ENCODE results near the gene THRB.
A peak's percentile ranks its signal among the peaks of the same experiment; 100 is the strongest.
"Not testable (repeated sequence)": the region's sequence is repeated elsewhere in the genome, so short reads cannot be mapped to it uniquely, and the experiment has no call there.

Gene THRB

GRCh38 chr3:24400450-24400849 lies 94.2 kb downstream of the THRB start:
- DNase-seq: no peak

DNA sequence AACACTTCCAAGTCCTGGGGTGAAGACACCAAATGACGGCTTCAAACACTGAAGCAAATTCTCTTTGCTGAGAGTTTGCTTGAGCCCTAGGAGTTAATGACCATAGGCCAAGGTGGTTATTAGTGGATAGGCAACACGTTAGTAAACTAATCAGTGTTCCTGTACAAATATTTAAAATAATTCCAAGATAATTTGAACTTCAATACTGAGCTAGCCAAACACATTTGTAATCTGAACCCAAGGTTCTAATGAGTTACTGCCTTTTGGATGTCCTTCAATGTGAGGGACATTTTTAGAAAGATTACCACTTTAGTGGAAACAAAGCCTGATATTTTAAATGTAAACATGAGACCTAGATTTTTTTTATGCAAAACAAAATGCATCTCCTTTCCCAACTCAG lies 94.6 kb downstream of the THRB start:
- no peak for DNase-seq

DNA sequence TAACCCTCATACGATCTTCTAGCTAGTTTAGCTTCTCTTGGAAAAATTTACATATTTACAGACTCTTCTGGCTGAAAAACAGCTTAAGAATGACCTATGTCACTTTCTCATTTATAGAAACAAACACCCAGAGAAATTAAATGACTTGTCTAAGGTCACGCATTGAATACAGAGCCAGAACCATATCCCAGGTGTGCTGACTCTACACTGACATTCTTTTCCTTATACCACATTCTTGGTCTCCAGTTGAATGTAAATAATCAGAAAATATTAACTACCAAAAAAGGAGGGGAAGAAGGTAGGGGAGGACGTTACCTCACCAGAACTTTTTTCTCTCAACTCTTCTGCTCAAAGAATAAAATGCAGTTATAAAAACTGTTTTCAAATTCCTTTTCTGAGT lies 95.0 kb downstream of the THRB start:
- no peak for DNase-seq

- DNase-seq: not testable (repeated sequence)
Observed at GRCh38 chr3:24398712-24399111, 95.9 kb downstream of the THRB start.

GRCh38 chr3:24396338-24396737 lies 98.3 kb downstream of the THRB start:
- DNase-seq: no peak

DNA sequence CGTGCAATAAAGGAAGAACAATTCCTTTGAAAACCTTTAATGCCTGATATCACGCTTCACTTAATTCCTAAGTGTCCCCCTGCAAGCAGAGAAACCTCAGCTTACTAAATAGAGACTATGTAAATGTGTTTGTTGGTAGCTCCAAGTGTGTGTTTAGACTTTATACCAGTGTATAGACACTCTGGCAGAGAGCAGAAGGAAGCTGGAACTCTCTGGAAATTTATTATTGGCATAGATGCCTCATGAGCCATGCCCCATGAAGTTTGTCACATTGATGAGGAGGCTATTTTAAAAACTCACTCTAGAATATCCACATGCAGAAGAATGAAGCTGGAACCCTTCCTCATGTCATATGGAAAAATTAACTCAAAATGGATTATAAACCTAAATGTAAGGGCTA lies 99.9 kb downstream of the THRB start:
- DNase-seq: no peak

- DNase-seq: no peak
Observed at GRCh38 chr3:24393316-24393715, 101.3 kb downstream of the THRB start.

DNA sequence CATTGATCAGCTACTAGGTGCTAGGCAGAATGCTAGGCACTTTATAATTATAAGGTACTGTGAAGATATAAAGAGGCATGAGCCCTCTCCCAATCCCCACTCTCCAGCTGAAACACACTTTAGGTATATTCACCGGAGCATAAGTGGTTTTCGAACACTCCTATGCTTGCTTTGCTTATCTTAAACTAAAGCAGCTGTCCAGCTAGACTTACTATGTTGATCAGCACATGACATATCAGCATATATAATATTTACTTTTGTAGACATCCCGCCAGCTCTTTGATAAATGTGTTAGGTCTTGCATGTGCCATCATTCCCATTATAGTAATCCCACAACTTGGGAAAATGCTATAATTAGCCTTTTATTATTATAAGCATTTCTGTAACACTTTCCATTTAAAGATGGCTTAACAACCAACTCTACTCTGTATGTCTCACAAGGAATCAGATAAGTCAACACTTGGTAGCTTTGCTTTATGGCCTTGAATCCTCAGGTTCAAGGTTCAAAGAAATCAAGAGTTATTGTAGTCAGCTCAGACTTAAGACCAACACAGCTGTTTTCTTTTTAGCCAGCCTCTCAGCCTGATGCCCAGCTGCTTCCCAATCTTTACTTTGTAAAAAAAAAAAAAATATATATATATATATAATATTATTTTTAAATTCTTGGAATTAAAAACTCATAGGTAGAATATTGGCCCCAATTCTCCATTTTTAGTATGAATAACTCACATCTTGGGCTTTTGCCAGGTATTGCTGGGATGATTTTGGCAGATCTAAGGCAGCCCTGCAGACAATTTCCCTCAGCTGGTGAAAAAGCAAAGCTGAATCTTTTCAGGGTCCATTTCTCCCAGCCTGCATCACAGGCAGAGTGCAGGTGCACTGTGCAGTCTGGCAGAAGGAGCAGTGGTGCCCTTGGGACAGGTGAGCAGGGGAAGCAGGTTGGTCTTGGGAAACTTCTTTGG lies 104.2 kb downstream of the THRB start:
- DNase-seq: no peak

GRCh38 chr3:24389108-24390090 lies 105.3 kb downstream of the THRB start:
- peak; percentile 21 for DNase-seq

- no peak for DNase-seq
Observed at GRCh38 chr3:24388611-24389010, 106.0 kb downstream of the THRB start.

GRCh38 chr3:24388159-24388558 lies 106.5 kb downstream of the THRB start:
- no peak for DNase-seq

DNA sequence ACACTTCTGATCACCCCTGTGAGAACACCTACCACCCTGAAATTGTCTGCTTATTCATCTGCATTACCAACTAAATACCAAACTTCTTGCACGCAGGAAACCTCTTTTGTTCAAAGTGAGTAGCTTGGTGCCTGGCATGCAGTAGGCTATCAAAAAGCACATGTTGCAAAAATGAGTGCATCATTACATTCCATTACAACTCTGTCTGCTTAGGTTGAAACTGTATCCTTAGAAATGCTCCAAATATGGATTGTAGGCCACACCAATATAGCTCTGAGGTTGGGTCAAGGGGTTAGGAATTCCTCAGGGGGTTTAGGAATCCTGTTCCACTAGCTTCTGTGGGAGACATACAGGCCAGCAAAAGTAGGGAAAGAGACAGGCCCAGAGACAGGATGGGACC lies 107.2 kb downstream of the THRB start:
- peak; percentile 76 for DNase-seq

- DNase-seq: peak; percentile 76
Observed at GRCh38 chr3:24387000-24387399, 107.7 kb downstream of the THRB start.

GRCh38 chr3:24386458-24386857 lies 108.2 kb downstream of the THRB start:
- no peak for DNase-seq

DNA sequence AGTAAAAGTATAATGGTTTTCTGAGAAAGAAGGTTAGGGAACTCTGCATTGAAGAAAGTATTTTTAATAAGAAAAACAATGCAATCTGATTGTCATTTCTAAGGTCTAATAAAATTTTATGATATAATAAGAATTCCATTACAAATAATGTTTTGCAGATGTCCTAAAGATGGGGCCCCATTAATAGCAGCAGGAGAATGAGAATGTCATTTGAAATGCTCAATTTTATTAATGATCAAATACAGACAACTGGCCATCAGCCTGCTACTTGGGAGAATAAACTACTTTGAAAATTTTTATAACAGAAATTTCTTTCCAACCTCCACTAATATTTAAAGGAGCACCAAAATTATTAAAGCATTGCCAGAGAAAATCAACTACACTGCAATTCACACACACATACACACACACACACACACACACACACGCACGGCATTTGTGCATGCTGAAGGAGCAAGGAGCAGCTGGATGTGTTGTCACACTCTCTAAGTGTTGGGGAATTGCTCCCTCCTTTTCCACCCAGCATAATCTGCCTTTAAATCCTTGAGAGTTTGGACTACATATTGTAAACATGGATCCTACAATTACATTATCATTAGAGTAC lies 109.5 kb downstream of the THRB start:
- DNase-seq: no peak

DNA sequence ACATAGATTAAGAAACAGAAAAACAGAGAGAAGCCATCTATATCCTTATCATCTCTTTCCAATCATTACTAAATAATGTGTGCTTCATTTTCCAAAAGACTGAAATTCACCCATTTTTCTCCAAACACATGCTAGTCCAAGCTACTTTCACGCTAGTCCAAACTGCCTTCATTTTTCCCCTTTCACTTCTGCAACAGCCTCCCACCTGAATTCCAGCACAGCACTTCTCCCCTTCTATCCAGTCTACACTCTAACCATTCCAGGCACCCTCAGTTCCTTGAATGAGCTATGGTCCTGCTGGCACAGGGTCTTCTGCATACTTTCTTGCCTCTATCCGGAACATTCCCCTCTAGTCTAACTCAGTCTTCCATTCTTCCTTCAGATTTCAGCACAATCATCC lies 112.0 kb downstream of the THRB start:
- no peak for DNase-seq

DNA sequence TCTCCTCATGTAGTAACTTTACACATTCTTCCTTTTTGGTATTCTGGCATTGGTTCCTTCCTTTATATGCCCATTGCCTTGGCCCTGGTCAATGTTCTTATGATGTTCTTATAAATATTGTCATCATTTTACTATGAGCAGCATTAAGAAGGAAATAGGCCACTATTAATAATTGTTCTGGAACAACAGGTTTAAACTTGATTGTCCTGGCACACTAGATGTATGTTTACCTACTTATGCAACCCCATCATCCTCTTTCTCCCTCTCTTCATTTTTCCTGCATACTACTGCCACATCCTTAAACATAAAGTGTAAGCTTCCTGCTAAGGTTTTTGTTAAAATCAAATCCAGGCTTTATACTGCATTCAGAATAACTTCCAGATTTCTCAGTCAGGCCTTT lies 114.7 kb downstream of the THRB start:
- no peak for DNase-seq

DNA sequence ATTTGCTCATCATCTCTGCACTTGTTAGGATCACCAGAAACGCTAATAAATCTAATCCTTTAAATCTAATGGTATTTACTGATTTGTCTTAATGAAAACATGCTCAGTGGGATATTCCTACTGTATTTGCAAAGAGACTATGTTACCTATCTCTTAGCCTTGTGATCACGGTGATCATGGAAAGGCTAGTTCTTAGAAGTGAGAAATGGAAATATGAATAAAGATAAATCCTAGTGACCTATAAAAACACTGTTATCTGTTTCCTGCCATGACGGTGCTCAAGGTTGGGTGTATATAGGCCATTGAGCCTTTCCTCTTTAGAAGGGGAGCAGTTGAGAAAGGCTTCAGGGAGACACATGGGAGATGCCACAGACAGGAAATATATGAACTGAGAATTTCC lies 116.3 kb downstream of the THRB start:
- no peak for DNase-seq

GRCh38 chr3:24377218-24377993 lies 117.2 kb downstream of the THRB start:
- peak; percentile 34 for DNase-seq

- no peak for DNase-seq
Observed at GRCh38 chr3:24375947-24376384, 118.7 kb downstream of the THRB start.

DNA sequence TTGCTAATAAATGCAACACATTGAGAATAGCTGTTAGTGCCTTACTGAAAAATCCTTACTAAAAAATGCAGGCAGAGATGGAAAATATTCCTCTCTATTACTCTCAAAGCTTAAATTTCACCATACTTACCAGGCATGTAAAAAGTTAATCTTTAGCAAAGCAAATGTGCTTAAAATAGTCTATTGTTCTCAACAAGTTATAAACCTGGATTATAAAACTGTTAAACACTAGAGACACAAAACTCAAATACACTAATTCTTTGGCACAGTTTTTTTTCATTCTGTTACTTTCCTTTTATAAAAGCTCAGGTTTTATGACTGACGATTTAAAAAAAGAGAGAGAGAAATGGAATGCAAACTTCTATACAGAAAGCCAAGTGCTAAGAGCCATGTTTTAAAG lies 119.8 kb downstream of the THRB start:
- no peak for DNase-seq
